ENCODE data around the gene STRIP2. TPM values are rescaled to one million over a fixed set of nuclear protein-coding genes. Genes with fewer than 3 reads are reported as not detected.

Gene STRIP2
- total RNA-seq, 3 donors from 2014 or later (not counting 1 experiment from before 2014, with no cell fraction given): 1.7 to 2.3 (median 2.1) TPM

- Mint-ChIP-seq H3K4me1 (no peaks in the 10 kb centered on the region), H3K27me3 (ENCODE audit: low read depth in 2 of 2) (no peaks in the 10 kb centered on the region), H3K4me3 (no peak overlapping the region), H3K36me3 (peaks cover 13% of the 10 kb centered on the region), H3K9me3 (no peaks in the 10 kb centered on the region), H3K27ac (no peak overlapping the region)
- no peak for ATAC-seq
- no peak overlapping the region for H3K4me3 ChIP-seq (ENCODE audit: low read length)
- no peaks in the 10 kb centered on the region for H3K4me1 ChIP-seq (ENCODE audit: control insufficient read depth, insufficient read depth, low read length)
- H3K36me3 ChIP-seq (ENCODE audit: control insufficient read depth, insufficient read depth, low read length): peaks cover 21% of the 10 kb centered on the region
- H3K27ac ChIP-seq (ENCODE audit: low read length): no peak overlapping the region
- no peak for TF ChIP-seq CTCF (IDR thresholded peaks at IDR 0.05)
- intact Hi-C loops (cut with micrococcal nuclease): no loop called here
- H3K9me3 ChIP-seq (ENCODE audit: control insufficient read depth, insufficient read depth, low read length): no peaks in the 10 kb centered on the region
- WGBS (ENCODE audit: insufficient coverage): 97% methylated on average over 2 of the region's 2 CpGs
- no peak for DNase-seq
- no peaks in the 10 kb centered on the region for H3K27me3 ChIP-seq (ENCODE audit: control insufficient read depth, insufficient read depth, low read length)
These were observed 10.4 kb upstream of the STRIP2 start for GRCh38 chr7:129423700-129424410.

- Histone ChIP-seq H3K36me3 (ENCODE audit: control insufficient read depth, insufficient read depth, low read length) (peaks cover 21% of the 10 kb centered on the region), H3K9me3 (ENCODE audit: control insufficient read depth, insufficient read depth, low read length) (no peaks in the 10 kb centered on the region), H3K27me3 (ENCODE audit: control insufficient read depth, insufficient read depth, low read length) (no peaks in the 10 kb centered on the region), H3K4me3 (ENCODE audit: low read length) (no peak overlapping the region), H3K27ac (ENCODE audit: low read length) (no peak overlapping the region), H3K4me1 (ENCODE audit: control insufficient read depth, insufficient read depth, low read length) (no peaks in the 10 kb centered on the region)
- no peak for TF ChIP-seq CTCF (IDR thresholded peaks at IDR 0.05)
- Mint-ChIP-seq H3K4me3 (no peak overlapping the region), H3K9me3 (no peaks in the 10 kb centered on the region), H3K27ac (no peak overlapping the region), H3K27me3 (ENCODE audit: low read depth in 2 of 2) (no peaks in the 10 kb centered on the region), H3K36me3 (peaks cover 13% of the 10 kb centered on the region), H3K4me1 (no peaks in the 10 kb centered on the region)
- no peak for DNase-seq
- intact Hi-C loops (cut with micrococcal nuclease): no loop called here
- no peak for ATAC-seq
These were observed 7.8 kb upstream of the STRIP2 start for GRCh38 chr7:129426482-129426881.

GRCh38 chr7:129427526-129428045 lies 6.6 kb upstream of the STRIP2 start:
- WGBS (ENCODE audit: insufficient coverage): 57% methylated on average over 2 of the region's 2 CpGs
- no peaks in the 10 kb centered on the region for H3K9me3 Mint-ChIP-seq
- H3K36me3 Mint-ChIP-seq: peaks cover 13% of the 10 kb centered on the region
- Histone ChIP-seq H3K9me3 (ENCODE audit: control insufficient read depth, insufficient read depth, low read length) (no peaks in the 10 kb centered on the region), H3K27me3 (ENCODE audit: control insufficient read depth, insufficient read depth, low read length) (peaks cover under 1% of the 10 kb centered on the region), H3K4me3 (ENCODE audit: low read length) (no peak overlapping the region), H3K36me3 (ENCODE audit: control insufficient read depth, insufficient read depth, low read length) (peaks cover 19% of the 10 kb centered on the region), H3K4me1 (ENCODE audit: control insufficient read depth, insufficient read depth, low read length) (no peaks in the 10 kb centered on the region), H3K27ac (ENCODE audit: low read length) (no peak overlapping the region)
- TF ChIP-seq CTCF (IDR thresholded peaks at IDR 0.05): no peak
- H3K4me1 Mint-ChIP-seq: no peaks in the 10 kb centered on the region
- peaks cover under 1 to 9% of the 10 kb centered on the region in 2 donors for H3K27me3 Mint-ChIP-seq (ENCODE audit: low read depth in 2 of 2)
- intact Hi-C loops (cut with micrococcal nuclease): no loop called here
- H3K4me3 Mint-ChIP-seq: no peak overlapping the region
- ATAC-seq (no peak), DNase-seq (no peak)
- no peak overlapping the region for H3K27ac Mint-ChIP-seq

Data from natural killer cell (primary cell).